Mesenchymal stem cell (in vitro differentiated cells and primary cell): ENCODE measurements around the gene PALLD.

Experiments used
- DNase-seq: peaks from one replicate; pipeline ENCODE4 v3.0.0-alpha.2; 2013
- H2AFZ ChIP-seq: one replicate; pipeline ENCODE4 v1.6.1; 2013; ENCODE audit warnings: low read depth, mild to moderate bottlenecking, control low read depth, inconsistent platforms, low read length, moderate library complexity
- H2AK5ac ChIP-seq: 2 replicates; pipeline ENCODE4 v1.6.1; 2013; ENCODE audit warnings: low read length, moderate library complexity, mild to moderate bottlenecking, inconsistent platforms; ENCODE audit not compliant: severe bottlenecking
- H2BK120ac ChIP-seq: one replicate; pipeline ENCODE4 v1.6.1; 2013; ENCODE audit warnings: low read depth, mild to moderate bottlenecking, inconsistent platforms, low read length, moderate library complexity
- H2BK12ac ChIP-seq, 2 experiments: one replicate each; pipeline ENCODE4 v1.6.1; 2013; ENCODE audit warnings: inconsistent platforms in 2 of 2, low read length in 2 of 2, mild to moderate bottlenecking in 2 of 2, moderate library complexity in 2 of 2, control low read depth in 1 of 2
- H2BK15ac ChIP-seq: one replicate; pipeline ENCODE4 v1.6.1; 2013; ENCODE audit warnings: mild to moderate bottlenecking, low read depth, inconsistent platforms; ENCODE audit not compliant: poor library complexity, severe bottlenecking
- H2BK5ac ChIP-seq: 2 replicates; pipeline ENCODE4 v1.6.1; 2013; ENCODE audit warnings: low read depth, mild to moderate bottlenecking, low read length, control low read depth, inconsistent platforms; ENCODE audit not compliant: poor library complexity, severe bottlenecking
- H3K14ac ChIP-seq, 2 experiments: one replicate each; pipeline ENCODE4 v1.6.1; 2013; ENCODE audit warnings: inconsistent platforms in 2 of 2, low read length in 2 of 2, control low read depth in 1 of 2, mild to moderate bottlenecking in 1 of 2, moderate library complexity in 1 of 2
- H3K18ac ChIP-seq, 2 experiments: one replicate each; pipeline ENCODE4 v1.6.1; 2013; ENCODE audit warnings: inconsistent platforms in 2 of 2, low read length in 2 of 2, control low read depth in 1 of 2, low read depth in 1 of 2, mild to moderate bottlenecking in 1 of 2
- H3K23ac ChIP-seq, 2 experiments: one replicate each; pipeline ENCODE4 v1.6.1; 2013; ENCODE audit warnings: inconsistent platforms in 2 of 2, low read length in 2 of 2, mild to moderate bottlenecking in 2 of 2, moderate library complexity in 2 of 2, control low read depth in 1 of 2
- H3K27ac ChIP-seq: 2 replicates; pipeline ENCODE4 v1.5.1; 2013; ENCODE audit warnings: mild to moderate bottlenecking, moderate library complexity, low read length, control low read depth, inconsistent platforms; ENCODE audit not compliant: poor library complexity, severe bottlenecking
- H3K27me3 ChIP-seq, 2 experiments: 2 replicates each; pipeline versions ENCODE4 v1.6.1 to v1.7.0; 2013; ENCODE audit warnings: low read length in 2 of 2, mild to moderate bottlenecking in 2 of 2, moderate library complexity in 2 of 2, control low read depth in 1 of 2, inconsistent platforms in 1 of 2; ENCODE audit not compliant: control insufficient read depth in 1 of 2, insufficient read depth in 1 of 2
- H3K36me3 ChIP-seq, 2 experiments: 2 replicates each; pipeline versions ENCODE4 v1.6.1 to v1.7.0; 2013; ENCODE audit warnings: low read length in 2 of 2, control low read depth in 1 of 2, inconsistent platforms in 1 of 2, low read depth in 1 of 2, mild to moderate bottlenecking in 1 of 2; ENCODE audit not compliant: insufficient read depth in 2 of 2, control insufficient read depth in 1 of 2
- H3K4ac ChIP-seq, 2 experiments: one replicate each; pipeline ENCODE4 v1.6.1; 2013; ENCODE audit warnings: inconsistent platforms in 2 of 2, low read length in 2 of 2, mild to moderate bottlenecking in 2 of 2, moderate library complexity in 2 of 2, control low read depth in 1 of 2, low read depth in 1 of 2
- H3K4me1 ChIP-seq: 2 replicates; pipeline ENCODE4 v1.6.1; 2013; ENCODE audit warnings: low read depth, low read length, control low read depth; ENCODE audit not compliant: control insufficient read depth, insufficient read depth
- H3K4me2 ChIP-seq: 2 replicates; pipeline ENCODE4 v1.6.1; 2013; ENCODE audit warnings: low read length, mild to moderate bottlenecking, inconsistent platforms; ENCODE audit not compliant: poor library complexity, severe bottlenecking
- H3K4me3 ChIP-seq, 2 experiments: 2 replicates each; pipeline versions ENCODE4 v1.5.1 to v1.7.0; 2013; ENCODE audit warnings: low read length in 2 of 2, mild to moderate bottlenecking in 2 of 2, control low read depth in 1 of 2, low read depth in 1 of 2; ENCODE audit not compliant: insufficient read depth in 1 of 2
- H3K79me1 ChIP-seq: replicated peaks from 2 replicates; pipeline ENCODE4 v1.6.1; 2013; ENCODE audit warnings: mild to moderate bottlenecking, control low read depth, low read length, inconsistent platforms; ENCODE audit not compliant: poor library complexity, severe bottlenecking
- H3K9ac ChIP-seq: 2 replicates; pipeline ENCODE4 v1.7.0; 2013; ENCODE audit warnings: mild to moderate bottlenecking, low read length, moderate library complexity
- H3K9me3 ChIP-seq: 2 replicates; pipeline ENCODE4 v1.7.0; 2013; ENCODE audit warnings: mild to moderate bottlenecking, low read length; ENCODE audit not compliant: control insufficient read depth
- H4K8ac ChIP-seq: one replicate; pipeline ENCODE4 v1.6.1; 2013; ENCODE audit warnings: inconsistent platforms, mild to moderate bottlenecking, low read length, moderate library complexity
- H4K91ac ChIP-seq: one replicate; pipeline ENCODE4 v1.6.1; 2013; ENCODE audit warnings: mild to moderate bottlenecking, low read length, inconsistent platforms
- WGBS: methylation state at CpG from one replicate; pipeline ENCODE4 v1.1.7; 2013; ENCODE audit warnings: mixed read lengths; 5-methylcytosine and 5-hydroxymethylcytosine counted together

PALLD gene

DNA sequence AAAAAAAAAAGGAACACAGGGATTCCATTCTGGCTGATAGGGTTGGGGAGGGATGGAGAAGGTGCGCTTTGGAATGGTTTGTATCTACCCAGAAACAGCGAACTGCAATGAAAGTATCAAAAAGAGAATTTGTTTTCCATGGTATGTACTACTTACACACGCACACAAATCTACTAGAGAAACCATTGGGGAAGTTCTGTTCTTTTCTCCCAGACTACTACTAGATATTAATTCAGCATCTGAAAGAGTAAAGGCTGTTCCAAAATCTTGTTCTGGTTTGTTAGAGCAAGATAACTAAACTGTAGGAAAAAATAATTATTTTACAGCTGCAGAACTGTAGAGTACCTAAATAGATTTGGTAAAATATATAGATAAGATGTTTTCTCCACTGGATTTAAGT, 394.8 kb downstream of the PALLD start:
- no peak overlapping the region for H3K18ac ChIP-seq
- H3K36me3 ChIP-seq: peaks cover 16 to 71% of the 10 kb centered on the region in 2 experiments
- no CpG with 5 or more reads among the region's 3 CpGs for WGBS
- H3K79me1 ChIP-seq: peaks cover 14% of the 10 kb centered on the region
- no peak overlapping the region for H4K8ac ChIP-seq
- no peak overlapping the region for H2BK15ac ChIP-seq
- no peak overlapping the region for H3K9ac ChIP-seq
- H3K27me3 ChIP-seq: no peaks in the 10 kb centered on the region
- H2AK5ac ChIP-seq: no peak overlapping the region
- H2BK120ac ChIP-seq: no peak overlapping the region
- no peaks in the 10 kb centered on the region for H3K9me3 ChIP-seq
- no peak overlapping the region for H3K27ac ChIP-seq
- no peak overlapping the region for H3K4me3 ChIP-seq
- no peak for DNase-seq
- no peak overlapping the region for H3K14ac ChIP-seq
- no peak overlapping the region for H2BK12ac ChIP-seq
- H3K4ac ChIP-seq: no peak overlapping the region
- H3K23ac ChIP-seq: no peak overlapping the region
- H4K91ac ChIP-seq: no peak overlapping the region
- H2BK5ac ChIP-seq: no peak overlapping the region
- no peak overlapping the region for H2AFZ ChIP-seq
- H3K4me1 ChIP-seq: no peaks in the 10 kb centered on the region
- H3K4me2 ChIP-seq: no peak overlapping the region

GRCh38 chr4:168892475-168892874, 395.6 kb downstream of the PALLD start:
- no peak overlapping the region for H2BK5ac ChIP-seq
- no peak overlapping the region for H2BK12ac ChIP-seq
- no peak overlapping the region for H3K23ac ChIP-seq
- no peak for DNase-seq
- H3K18ac ChIP-seq: no peak overlapping the region
- H3K4ac ChIP-seq: no peak overlapping the region
- no peak overlapping the region for H3K4me2 ChIP-seq
- H3K4me1 ChIP-seq: no peaks in the 10 kb centered on the region
- H3K4me3 ChIP-seq: no peak overlapping the region
- no peak overlapping the region for H2AFZ ChIP-seq
- H3K79me1 ChIP-seq: peaks cover 16% of the 10 kb centered on the region
- no peak overlapping the region for H4K91ac ChIP-seq
- H3K27me3 ChIP-seq: no peaks in the 10 kb centered on the region
- no peak overlapping the region for H3K27ac ChIP-seq
- H2BK15ac ChIP-seq: no peak overlapping the region
- no peak overlapping the region for H3K9ac ChIP-seq
- H4K8ac ChIP-seq: no peak overlapping the region
- H2AK5ac ChIP-seq: no peak overlapping the region
- H3K14ac ChIP-seq: no peak overlapping the region
- H2BK120ac ChIP-seq: no peak overlapping the region
- H3K36me3 ChIP-seq: peaks cover 21 to 78% of the 10 kb centered on the region in 2 experiments
- no peaks in the 10 kb centered on the region for H3K9me3 ChIP-seq

GRCh38 chr4:168893205-168893604, 396.4 kb downstream of the PALLD start:
- WGBS: 100% methylated on average over 1 of the region's 2 CpGs
- no peaks in the 10 kb centered on the region for H3K9me3 ChIP-seq
- H3K4me3 ChIP-seq: no peak overlapping the region

DNA sequence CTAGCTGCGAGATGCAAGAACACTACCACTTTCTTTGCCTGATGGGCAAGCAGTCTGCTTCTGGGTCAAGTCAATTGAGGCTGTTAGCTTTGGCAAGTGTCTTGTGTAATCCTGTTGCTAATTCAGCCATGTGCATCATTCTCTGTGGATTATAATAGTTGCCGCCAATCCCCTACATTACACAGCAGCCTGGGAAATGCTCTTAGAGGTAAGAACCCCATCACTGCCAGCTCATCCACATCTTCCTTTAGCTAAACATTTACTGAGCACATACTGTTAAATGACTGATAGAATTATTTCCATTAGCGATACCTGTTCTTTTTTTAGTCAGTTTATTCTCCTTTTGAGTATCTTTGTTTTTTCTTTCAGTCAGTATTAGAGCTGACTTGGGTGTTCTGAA, 397.0 kb downstream of the PALLD start:
- H3K4ac ChIP-seq: no peak overlapping the region
- no peaks in the 10 kb centered on the region for H3K4me1 ChIP-seq
- no peak overlapping the region for H3K9ac ChIP-seq
- H3K4me3 ChIP-seq: no peak overlapping the region
- H3K18ac ChIP-seq: no peak overlapping the region
- H3K36me3 ChIP-seq: peaks cover 22 to 87% of the 10 kb centered on the region in 2 experiments
- no peak overlapping the region for H3K23ac ChIP-seq
- H2BK5ac ChIP-seq: no peak overlapping the region
- H4K8ac ChIP-seq: no peak overlapping the region
- H3K4me2 ChIP-seq: no peak overlapping the region
- DNase-seq: no peak
- no peak overlapping the region for H3K14ac ChIP-seq
- 97% methylated on average over 2 of the region's 3 CpGs for WGBS
- no peak overlapping the region for H4K91ac ChIP-seq
- H2BK12ac ChIP-seq: no peak overlapping the region
- H3K27ac ChIP-seq: no peak overlapping the region
- H2BK120ac ChIP-seq: no peak overlapping the region
- H2BK15ac ChIP-seq: no peak overlapping the region
- peaks cover 15% of the 10 kb centered on the region for H3K79me1 ChIP-seq
- H2AFZ ChIP-seq: no peak overlapping the region
- H3K27me3 ChIP-seq: no peaks in the 10 kb centered on the region
- no peaks in the 10 kb centered on the region for H3K9me3 ChIP-seq
- no peak overlapping the region for H2AK5ac ChIP-seq

More at GRCh38 chr4:168893205-168893604, 396.4 kb downstream of the PALLD start:
- Histone ChIP-seq H2BK12ac (no peak overlapping the region), H3K4ac (no peak overlapping the region), H2AK5ac (no peak overlapping the region), H3K23ac (no peak overlapping the region), H3K27ac (no peak overlapping the region), H3K4me1 (no peaks in the 10 kb centered on the region), H3K27me3 (no peaks in the 10 kb centered on the region), H2BK15ac (no peak overlapping the region), H3K9ac (peak overlapping the region; percentile 7), H3K4me2 (no peak overlapping the region), H3K14ac (no peak overlapping the region), H2BK120ac (no peak overlapping the region), H4K8ac (no peak overlapping the region), H3K36me3 (peaks cover 22 to 83% of the 10 kb centered on the region in 2 experiments), H3K79me1 (peaks cover 16% of the 10 kb centered on the region), H2AFZ (no peak overlapping the region), H3K18ac (no peak overlapping the region), H2BK5ac (no peak overlapping the region), H4K91ac (no peak overlapping the region)
- DNase-seq: no peak
